ENCODE data around the gene RAB11B. TPM values are rescaled to one million over a fixed set of nuclear protein-coding genes. Genes with fewer than 3 reads are reported as not detected.
"Not testable (repeated sequence)": the region's sequence is repeated elsewhere in the genome, so short reads cannot be mapped to it uniquely, and the experiment has no call there.

RAB11B gene
- total RNA-seq (100 to 1,000 TPM; 119 TPM), polyA plus RNA-seq (100 to 1,000 TPM in 1 of 2 donors, 10 to 100 TPM in 1; 68.6 to 116 TPM)
- long read RNA-seq, donor 1, transcript RAB11B-201 (5 exons, 1,751 nt) = major isoform, 382 of 419 reads
- long read RNA-seq, donor 1, transcript RAB11B-202 (4 exons, 894 nt) = minor isoform, 13 of 419 reads
- long read RNA-seq, donor 1, partial matches to known transcripts = 14 of 419 reads
- long read RNA-seq, donor 1, other reads (novel, unspliced or antisense) = 10 of 419 reads
- long read RNA-seq, donor 2, transcript RAB11B-201 (5 exons, 1,751 nt) = major isoform, 90 of 109 reads
- long read RNA-seq, donor 2, partial matches to known transcripts = 3 of 109 reads
- long read RNA-seq, donor 2, other reads (novel, unspliced or antisense) = 13 of 109 reads

DNA sequence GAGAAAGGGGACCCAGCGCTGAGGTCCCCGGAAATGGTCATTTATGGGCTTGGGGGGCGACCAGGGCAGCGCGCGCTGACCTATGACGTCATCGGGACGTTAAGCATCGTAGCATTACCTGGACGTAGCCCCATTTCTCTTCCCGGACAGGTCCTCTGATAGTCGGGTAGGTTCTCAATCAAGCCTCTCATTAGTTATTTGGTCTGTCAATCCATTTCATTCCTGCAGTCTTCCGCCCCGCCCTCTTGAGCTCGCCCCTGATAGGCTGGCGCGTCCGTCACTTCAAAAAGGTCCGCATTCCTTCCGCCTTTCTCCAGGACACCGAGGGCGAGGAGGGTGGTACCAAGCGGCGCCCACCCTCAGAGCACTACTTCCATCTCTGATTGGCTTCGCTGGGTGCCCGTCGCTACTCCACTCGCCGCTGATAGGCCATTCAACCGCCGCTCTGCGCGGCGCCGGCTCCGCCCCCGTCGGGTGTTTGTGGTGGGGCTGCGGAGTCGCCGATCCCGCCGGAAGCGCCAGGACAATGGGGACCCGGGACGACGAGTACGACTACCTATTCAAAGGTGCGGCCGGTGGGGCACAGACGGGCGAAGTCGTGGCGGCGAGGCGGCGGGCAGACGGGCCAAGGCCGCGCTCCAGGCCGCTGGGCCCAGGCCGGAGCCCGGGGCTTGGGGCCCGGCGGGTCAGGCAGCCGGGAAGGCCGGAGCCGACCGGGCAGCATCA, at the start of gene RAB11B:
Gene RAB11B, plus strand, starts transcription at position 470 of the 726 bp plus-strand sequence. Its CDS starts 57 bp downstream, at position 527.
- DNase-seq (peak; percentile 99 to 100), ATAC-seq (ENCODE audit: low FRiP score) (peak; percentile 98)
- peak within 1 kb of the TSS; percentile 80 to 100 for H3K27ac ChIP-seq (ENCODE audit: low read depth in 1 of 2, low read length in 2 of 2)
- no peaks in the 10 kb centered on the region for H3K36me3 ChIP-seq (ENCODE audit: control insufficient read depth in 1 of 2, insufficient read depth in 2 of 2, low read length in 1 of 2)
- H3K4me3 ChIP-seq (ENCODE audit: low read length in 2 of 2) = peak within 1 kb of the TSS; percentile 76 to 97
- 0% methylated on average over 70 of the region's 70 CpGs for WGBS, 2 donors
- no peaks in the 10 kb centered on the region for H3K4me1 ChIP-seq (ENCODE audit: control insufficient read depth in 1 of 2, insufficient read depth in 2 of 2, low read length in 2 of 2)
- no peaks in the 10 kb centered on the region for H3K27me3 ChIP-seq (ENCODE audit: control insufficient read depth in 1 of 2, insufficient read depth in 2 of 2, low read length in 1 of 2)
- intact Hi-C loops (cut with DNase I) = loop anchor here (1.0 to 5.0 kb wide), 3 partner anchors 27 to 448 kb away; partner anchors contain the start of gene TIMM44 (in 1 of the 2)
- no peaks in the 10 kb centered on the region for H3K9me3 ChIP-seq (ENCODE audit: control insufficient read depth, low read length)

- ATAC-seq (ENCODE audit: low FRiP score); H3K36me3 ChIP-seq (ENCODE audit: control insufficient read depth in 1 of 2, insufficient read depth in 2 of 2, low read length in 1 of 2); H3K4me3 ChIP-seq (ENCODE audit: low read length in 2 of 2); H3K9me3 ChIP-seq (ENCODE audit: control insufficient read depth, low read length); H3K27me3 ChIP-seq (ENCODE audit: control insufficient read depth in 1 of 2, insufficient read depth in 2 of 2, low read length in 1 of 2); H3K27ac ChIP-seq (ENCODE audit: low read depth in 1 of 2, low read length in 2 of 2); DNase-seq; H3K4me1 ChIP-seq (ENCODE audit: control insufficient read depth in 1 of 2, insufficient read depth in 2 of 2, low read length in 2 of 2); intact Hi-C loops (cut with DNase I): not testable (repeated sequence)
- WGBS, 2 donors = 95 to 97% methylated on average over 4 of the region's 4 CpGs
These were observed 48.7 kb upstream of the RAB11B start for GRCh38 chr19:8341504-8341903.

DNA sequence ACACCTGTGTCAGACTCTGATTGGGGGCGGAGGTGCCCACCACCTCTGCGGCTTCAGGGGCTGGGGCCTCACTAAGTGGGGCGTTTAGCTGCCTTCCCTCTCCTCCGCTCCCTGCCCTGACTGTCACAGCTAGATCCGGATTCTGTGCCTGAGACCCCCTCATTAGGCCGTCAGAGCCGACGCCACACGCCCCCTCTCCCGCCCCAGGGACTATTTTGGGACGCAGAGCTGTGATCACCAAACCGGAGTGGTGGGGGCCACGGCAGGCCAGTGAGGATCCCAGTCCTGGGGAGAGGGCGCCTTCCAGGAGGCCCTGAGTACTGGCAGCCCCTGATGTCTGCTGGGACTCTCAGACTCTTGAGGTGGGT, 47.9 kb upstream of the RAB11B start:
- intact Hi-C loops (cut with DNase I) = no loop called here
- ATAC-seq (ENCODE audit: low FRiP score) = peak; percentile 55
- Histone ChIP-seq H3K9me3 (ENCODE audit: control insufficient read depth, low read length) (no peaks in the 10 kb centered on the region), H3K27ac (ENCODE audit: low read depth in 1 of 2, low read length in 2 of 2) (no peak overlapping the region), H3K27me3 (ENCODE audit: control insufficient read depth in 1 of 2, insufficient read depth in 2 of 2, low read length in 1 of 2) (no peaks in the 10 kb centered on the region), H3K4me1 (ENCODE audit: control insufficient read depth in 1 of 2, insufficient read depth in 2 of 2, low read length in 2 of 2) (no peaks in the 10 kb centered on the region), H3K4me3 (ENCODE audit: low read length in 2 of 2) (no peak overlapping the region), H3K36me3 (ENCODE audit: control insufficient read depth in 1 of 2, insufficient read depth in 2 of 2, low read length in 1 of 2) (no peaks in the 10 kb centered on the region)
- 31 to 37% methylated on average over 14 of the region's 14 CpGs for WGBS, 2 donors
- DNase-seq = no peak

DNA sequence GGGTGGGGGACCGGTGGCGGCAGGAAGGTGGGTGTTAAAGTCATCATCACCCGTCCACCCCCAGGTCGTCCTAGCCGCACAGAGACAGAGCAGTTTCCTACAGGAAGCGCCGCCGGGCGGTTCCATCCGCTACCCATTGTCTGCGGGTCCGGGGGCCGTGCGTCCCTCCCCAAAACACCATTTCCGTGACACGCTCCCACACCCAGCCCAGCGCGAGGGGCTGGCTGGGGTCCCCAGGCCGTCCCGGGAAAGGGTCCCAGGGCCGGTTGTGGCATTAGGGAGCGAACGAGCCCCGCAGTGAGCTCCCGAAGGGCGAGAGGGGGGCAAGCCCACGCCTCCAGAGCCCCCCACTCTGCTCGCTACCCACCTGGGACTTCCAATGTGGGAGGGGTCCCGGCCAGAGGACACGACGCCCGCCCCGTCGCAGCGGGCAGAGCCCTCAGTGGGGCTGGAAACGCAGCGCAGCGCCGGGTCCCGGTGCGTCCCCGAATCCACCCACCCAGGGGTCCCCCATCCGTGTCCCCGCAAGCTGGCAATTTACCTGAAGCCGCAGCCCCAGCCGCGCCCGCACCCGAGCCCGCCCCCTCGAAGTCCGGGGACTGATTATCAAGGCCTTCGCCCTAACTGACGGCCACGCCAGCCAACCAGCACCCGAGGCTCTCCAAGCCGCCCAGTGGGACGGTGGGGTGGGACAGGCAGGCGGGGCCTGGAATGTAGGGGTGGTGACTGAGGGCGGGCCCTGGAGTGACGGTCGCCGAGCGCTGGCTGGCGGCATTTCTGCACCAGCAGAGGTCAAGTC, 47.3 kb upstream of the RAB11B start, which contains the start of gene KANK3:
Gene KANK3, minus strand, starts transcription at position 579 of the 799 bp plus-strand sequence. CDS start 5,434 bp downstream, outside the sequence.
- ATAC-seq (ENCODE audit: low FRiP score) (peak; percentile 95), DNase-seq (peak; percentile 96 to 98)
- H3K9me3 ChIP-seq (ENCODE audit: control insufficient read depth, low read length) = no peaks in the 10 kb centered on the region
- H3K36me3 ChIP-seq (ENCODE audit: control insufficient read depth in 1 of 2, insufficient read depth in 2 of 2, low read length in 1 of 2) = no peaks in the 10 kb centered on the region
- H3K4me1 ChIP-seq (ENCODE audit: control insufficient read depth in 1 of 2, insufficient read depth in 2 of 2, low read length in 2 of 2) = no peaks in the 10 kb centered on the region
- H3K27me3 ChIP-seq (ENCODE audit: control insufficient read depth in 1 of 2, insufficient read depth in 2 of 2, low read length in 1 of 2) = no peaks in the 10 kb centered on the region
- WGBS, 2 donors = 3 to 5% methylated on average over 56 to 65 of the region's 65 CpGs
- H3K27ac ChIP-seq (ENCODE audit: low read depth in 1 of 2, low read length in 2 of 2) = no peak within 1 kb of the TSS
- intact Hi-C loops (cut with DNase I) = no loop called here
- no peak within 1 kb of the TSS for H3K4me3 ChIP-seq (ENCODE audit: low read length in 2 of 2)

- ATAC-seq (ENCODE audit: low FRiP score) (no peak), DNase-seq (no peak)
- intact Hi-C loops (cut with DNase I) = no loop called here
- Histone ChIP-seq H3K4me1 (ENCODE audit: control insufficient read depth in 1 of 2, insufficient read depth in 2 of 2, low read length in 2 of 2) (no peaks in the 10 kb centered on the region), H3K27ac (ENCODE audit: low read depth in 1 of 2, low read length in 2 of 2) (no peak overlapping the region), H3K9me3 (ENCODE audit: control insufficient read depth, low read length) (no peaks in the 10 kb centered on the region), H3K36me3 (ENCODE audit: control insufficient read depth in 1 of 2, insufficient read depth in 2 of 2, low read length in 1 of 2) (no peaks in the 10 kb centered on the region), H3K4me3 (ENCODE audit: low read length in 2 of 2) (no peak overlapping the region), H3K27me3 (ENCODE audit: control insufficient read depth in 1 of 2, insufficient read depth in 2 of 2, low read length in 1 of 2) (no peaks in the 10 kb centered on the region)
- 35 to 42% methylated on average over 11 of the region's 11 CpGs for WGBS, 2 donors
These were observed 46.7 kb upstream of the RAB11B start for GRCh38 chr19:8343483-8343844.

DNA sequence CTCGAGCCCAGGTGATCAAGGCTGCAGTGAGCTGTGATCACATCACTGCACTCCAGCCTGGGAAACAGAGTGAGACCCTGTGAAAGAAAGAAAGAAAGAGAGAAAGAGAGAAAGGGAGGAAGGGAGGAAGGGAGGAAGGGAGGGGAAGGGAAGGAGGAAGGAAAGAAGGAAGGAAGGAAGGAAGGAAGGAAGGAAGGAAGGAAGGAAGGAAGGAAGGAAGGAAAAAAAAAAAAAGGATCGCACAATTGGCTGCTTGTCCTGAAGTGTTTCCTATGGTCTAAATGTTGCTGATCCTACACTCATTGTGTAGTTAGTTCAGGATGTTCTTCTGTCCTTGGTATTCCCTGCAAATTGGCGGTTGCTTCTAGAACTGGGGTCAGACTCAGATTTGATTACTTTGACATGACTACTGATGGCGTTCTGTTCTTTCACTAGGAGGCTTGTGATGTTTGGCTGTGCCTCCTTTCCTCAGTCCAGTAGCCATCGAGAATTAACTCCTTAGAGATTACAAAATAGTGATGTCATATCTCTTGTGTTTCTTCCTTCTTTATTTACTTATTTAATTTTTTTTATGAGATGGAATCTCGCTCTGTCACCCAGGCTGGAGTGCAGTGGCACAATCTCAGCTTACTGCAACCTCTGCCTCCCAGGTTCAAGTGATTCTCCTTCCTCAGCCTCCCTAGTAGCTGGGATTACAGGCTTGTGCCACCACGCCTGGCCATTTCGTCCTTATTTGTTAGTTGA, 40.4 kb upstream of the RAB11B start:
- not testable (repeated sequence) for H3K4me1 ChIP-seq (ENCODE audit: control insufficient read depth in 1 of 2, insufficient read depth in 2 of 2, low read length in 2 of 2); H3K36me3 ChIP-seq (ENCODE audit: control insufficient read depth in 1 of 2, insufficient read depth in 2 of 2, low read length in 1 of 2); H3K9me3 ChIP-seq (ENCODE audit: control insufficient read depth, low read length); DNase-seq; H3K27me3 ChIP-seq (ENCODE audit: control insufficient read depth in 1 of 2, insufficient read depth in 2 of 2, low read length in 1 of 2); H3K27ac ChIP-seq (ENCODE audit: low read depth in 1 of 2, low read length in 2 of 2); ATAC-seq (ENCODE audit: low FRiP score); H3K4me3 ChIP-seq (ENCODE audit: low read length in 2 of 2)
- intact Hi-C loops (cut with DNase I) = loop anchor here (5.0 to 10.0 kb wide), 2 partner anchors 158 to 225 kb away; partner anchors contain the start of gene MYO1F (in 1 of the 2)
- 54 to 65% methylated on average over 8 of the region's 8 CpGs for WGBS, 2 donors

DNA sequence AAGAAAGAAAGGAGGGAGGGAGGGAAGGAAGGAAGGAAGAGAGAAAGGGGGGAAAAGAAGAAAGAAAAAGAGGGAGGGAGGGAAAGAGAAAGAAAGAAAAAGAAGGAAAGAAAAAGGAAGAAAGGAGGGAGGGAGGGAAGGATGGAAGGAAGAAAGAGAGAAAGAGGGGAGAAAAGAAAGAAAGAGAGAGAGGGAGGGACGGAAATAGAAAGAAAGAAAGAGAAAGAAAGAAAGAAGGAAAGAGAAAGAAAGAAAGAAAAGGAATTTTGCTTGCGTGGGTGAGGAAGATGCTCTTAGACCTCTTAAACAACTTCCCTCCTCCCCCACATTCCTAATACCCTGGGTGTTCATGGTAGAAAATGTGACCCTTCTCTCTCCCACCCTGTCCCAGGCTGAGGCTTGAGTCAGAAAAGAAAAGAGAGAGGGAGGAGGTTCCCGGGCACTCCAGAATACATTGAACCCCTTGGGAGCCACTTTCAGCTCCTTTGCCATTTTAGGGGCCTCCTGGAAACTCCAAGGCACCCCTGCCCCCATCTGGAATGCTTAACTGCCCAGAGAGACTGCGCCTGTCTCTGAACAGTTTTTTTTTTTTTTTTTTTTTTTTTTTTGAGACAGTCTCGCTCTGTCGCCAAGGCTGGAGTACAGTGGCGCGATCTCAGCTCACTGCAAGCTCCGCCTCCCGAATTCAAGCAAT, 37.9 kb upstream of the RAB11B start:
- intact Hi-C loops (cut with DNase I) = loop anchor here (2.0 to 10.0 kb wide), 3 partner anchors 155 to 223 kb away; partner anchors contain the start of gene MYO1F (in 1 of the 2)
- H3K4me3 ChIP-seq (ENCODE audit: low read length in 2 of 2) = peak overlapping the region in 1 of 2 donors; percentile 26
- no peaks in the 10 kb centered on the region for H3K4me1 ChIP-seq (ENCODE audit: control insufficient read depth in 1 of 2, insufficient read depth in 2 of 2, low read length in 2 of 2)
- DNase-seq (peak in 1 of 2 donors; percentile 54), ATAC-seq (ENCODE audit: low FRiP score) (peak; percentile 51)
- H3K27ac ChIP-seq (ENCODE audit: low read depth in 1 of 2, low read length in 2 of 2) = no peak overlapping the region
- peaks cover 1% of the 10 kb centered on the region for H3K9me3 ChIP-seq (ENCODE audit: control insufficient read depth, low read length)
- H3K27me3 ChIP-seq (ENCODE audit: control insufficient read depth in 1 of 2, insufficient read depth in 2 of 2, low read length in 1 of 2) = no peaks in the 10 kb centered on the region
- no peaks in the 10 kb centered on the region for H3K36me3 ChIP-seq (ENCODE audit: control insufficient read depth in 1 of 2, insufficient read depth in 2 of 2, low read length in 1 of 2)
- WGBS, 2 donors = 5 to 8% methylated on average over 10 of the region's 10 CpGs
